HG02852 (cell line): ENCODE results near the gene THUMPD2.

Source experiments
- ATAC-seq: cut with Tn5 transposase; IDR thresholded peaks from one replicate; pipeline ENCODE4 v1.9.1; 2021; ENCODE audit warnings: mild to moderate bottlenecking, moderate library complexity; ENCODE audit not compliant: unreplicated experiment

THUMPD2 gene

DNA sequence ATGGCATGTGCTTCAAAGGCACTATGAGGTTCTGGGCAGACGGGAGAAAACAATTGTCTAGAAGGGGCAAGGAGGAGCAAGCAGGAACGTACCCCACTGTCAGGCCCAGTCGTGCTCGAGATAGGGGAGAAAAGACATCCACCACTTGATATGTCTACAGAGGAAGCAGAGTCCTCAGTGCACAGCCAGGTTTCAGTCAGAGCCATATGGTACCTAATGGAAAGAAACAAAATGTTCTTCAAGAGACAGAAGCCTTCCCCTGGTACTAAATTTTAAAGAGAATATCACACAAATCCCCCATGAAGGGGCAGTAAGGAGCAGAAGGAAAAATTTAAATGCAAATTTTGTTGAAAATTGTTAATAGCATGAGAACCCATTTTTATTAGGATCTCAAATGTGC is 21.9 kb downstream of the THUMPD2 start:
- ATAC-seq, result no peak

DNA sequence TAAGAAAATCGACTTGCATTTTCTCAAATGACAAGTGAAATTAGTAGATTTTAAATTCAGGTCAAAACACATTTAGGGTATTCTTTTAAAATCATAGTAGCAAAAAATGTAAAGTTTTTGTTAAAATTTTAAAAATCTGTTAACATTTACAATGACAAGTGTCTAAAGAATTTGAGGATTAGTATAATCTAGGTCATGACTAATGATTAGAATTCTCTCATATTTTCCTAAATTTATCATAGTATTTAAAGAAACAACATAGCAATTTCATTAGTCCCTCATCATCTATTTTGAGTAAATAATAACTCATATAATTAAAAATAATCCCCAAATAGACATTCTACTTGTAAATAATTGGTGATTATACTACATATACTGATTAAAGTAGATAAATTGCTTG is 23.6 kb downstream of the THUMPD2 start:
- ATAC-seq, result no peak

DNA sequence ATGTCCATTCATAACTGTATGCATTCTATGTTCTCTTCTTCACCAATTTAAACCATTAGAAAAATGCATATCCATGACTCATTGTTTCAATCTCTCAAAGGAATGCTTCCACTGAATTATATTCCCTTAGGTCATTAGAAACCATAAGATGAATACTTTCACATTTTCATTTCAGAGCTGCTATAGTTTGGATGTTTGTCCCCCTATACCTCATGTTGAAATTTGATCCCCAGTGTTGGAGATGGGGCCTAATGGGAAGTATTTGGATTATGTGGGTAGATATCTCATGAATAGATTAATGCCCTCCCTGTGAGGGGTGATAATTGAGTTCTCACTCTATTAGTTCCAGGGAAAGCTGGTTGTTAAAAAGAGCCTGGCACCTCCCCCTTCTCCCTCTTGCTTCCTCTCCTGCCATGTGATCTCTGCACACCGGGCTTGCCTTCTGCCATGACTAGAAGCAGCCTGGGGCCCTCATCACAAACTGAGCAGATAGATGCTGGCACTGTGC is 35.7 kb downstream of the THUMPD2 start:
- ATAC-seq, result no peak

DNA sequence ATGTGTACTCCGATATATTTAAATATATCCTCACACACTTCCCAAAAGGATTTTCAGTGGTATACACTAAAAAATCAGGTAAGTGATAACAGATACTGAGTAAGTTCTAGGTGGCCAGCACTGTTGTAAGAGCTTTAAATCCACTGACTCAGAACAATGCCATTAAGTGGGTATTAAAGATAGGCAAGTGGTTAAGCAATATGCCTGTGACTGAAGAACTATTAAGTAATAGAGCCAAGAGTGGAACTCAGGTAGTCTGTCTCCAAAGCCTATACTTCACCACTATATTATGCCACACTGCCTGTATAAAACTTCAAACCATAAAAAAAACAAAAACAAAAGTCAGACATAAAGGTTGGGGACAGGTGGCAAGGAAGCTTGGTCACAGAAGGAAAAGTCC is 37.2 kb downstream of the THUMPD2 start:
- ATAC-seq, result no peak

DNA sequence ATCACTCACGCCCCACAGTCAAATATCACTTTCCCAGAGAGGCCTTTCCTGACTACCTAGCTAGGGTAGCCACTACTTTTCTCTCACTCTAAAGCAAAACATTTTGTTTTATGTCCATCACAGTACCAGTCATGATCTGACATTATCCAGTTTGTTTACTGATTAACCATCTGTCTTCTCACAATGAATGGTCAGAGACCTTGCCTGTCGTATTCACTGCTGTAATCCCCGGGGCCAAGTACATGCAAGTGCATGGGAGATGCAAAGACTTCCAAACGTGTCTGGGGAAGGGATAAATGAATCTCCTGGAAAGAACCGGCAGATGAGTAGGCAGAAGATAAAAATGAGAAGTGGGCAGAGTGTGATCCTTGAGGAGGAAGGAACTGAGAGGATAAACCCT is 39.7 kb downstream of the THUMPD2 start:
- no peak for ATAC-seq

DNA sequence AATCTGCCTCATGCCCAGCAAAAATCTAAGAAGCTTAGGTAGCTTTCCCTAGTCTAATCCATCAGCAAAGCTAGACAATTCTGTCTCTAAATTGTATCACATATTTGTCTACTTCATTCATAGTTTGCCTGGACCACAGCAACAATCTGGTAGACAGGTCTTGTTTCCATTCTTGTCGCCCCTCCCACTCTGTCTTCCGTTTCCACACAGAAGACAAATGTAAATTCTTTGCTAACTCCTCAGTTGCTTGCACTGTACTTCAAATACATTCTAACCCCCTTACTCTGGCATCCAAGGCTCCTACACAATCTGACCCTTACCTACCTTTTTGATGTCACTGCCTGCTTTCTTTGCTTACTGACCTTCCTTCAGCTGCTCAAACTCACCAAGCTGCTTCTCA is 40.1 kb downstream of the THUMPD2 start:
- no peak for ATAC-seq

DNA sequence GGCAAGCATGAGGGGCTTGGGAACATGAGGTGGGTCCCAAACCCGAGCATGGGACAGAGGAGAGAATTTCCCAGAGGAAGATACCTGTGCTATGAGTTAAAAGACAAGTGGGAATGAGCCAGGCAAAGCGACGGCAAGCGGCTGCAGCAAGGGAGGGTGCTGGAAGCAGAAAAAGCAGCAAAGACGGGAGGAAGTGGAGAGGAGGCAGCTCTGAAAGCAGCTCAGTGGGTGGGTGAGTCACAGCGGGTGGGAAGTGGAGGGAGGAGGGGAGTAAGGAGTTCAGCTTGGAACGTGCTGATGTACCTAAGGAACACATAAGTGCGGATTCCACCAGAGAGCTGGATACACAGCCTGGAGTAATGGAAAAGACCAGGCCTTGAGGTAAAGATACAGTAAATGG is 41.4 kb downstream of the THUMPD2 start:
- ATAC-seq, result no peak

DNA sequence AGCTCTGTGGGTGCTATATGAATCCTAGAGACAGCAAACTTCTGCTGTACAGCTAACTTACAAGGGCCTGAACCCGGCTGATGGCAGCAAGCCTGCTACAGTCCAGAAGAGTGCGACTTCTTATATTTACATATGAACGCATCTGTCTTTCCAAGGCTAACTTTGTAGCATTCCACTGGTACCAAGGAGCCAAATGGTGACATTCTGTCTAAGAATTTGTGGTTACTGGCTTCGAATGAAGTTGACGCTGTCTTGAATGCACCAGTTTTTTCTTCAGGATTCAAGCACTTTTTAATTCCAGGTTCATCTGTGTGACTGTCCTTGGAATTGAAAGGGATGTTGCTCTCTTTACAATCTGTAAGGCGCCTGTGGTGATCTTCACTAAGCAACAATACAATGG is 42.4 kb downstream of the THUMPD2 start:
- ATAC-seq, result no peak

DNA sequence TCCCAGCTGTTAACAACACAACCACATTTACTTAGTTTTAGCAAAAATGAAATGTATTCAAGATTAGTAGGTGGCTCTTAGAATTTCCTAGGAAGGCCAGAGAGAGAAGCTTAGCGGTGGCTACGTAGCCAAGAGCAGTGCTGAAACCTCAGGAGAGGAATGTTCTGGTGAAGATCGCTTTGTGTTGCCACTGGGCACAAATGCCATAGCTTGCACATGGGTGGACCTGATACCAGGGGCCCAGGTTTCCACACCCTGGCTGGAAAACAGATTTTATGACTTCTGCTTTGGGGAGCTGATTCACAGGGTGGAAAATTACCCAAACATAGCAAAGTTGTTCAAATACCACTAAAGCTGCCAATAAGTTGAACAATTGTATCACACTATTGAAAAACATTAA is 43.4 kb downstream of the THUMPD2 start:
- no peak for ATAC-seq

DNA sequence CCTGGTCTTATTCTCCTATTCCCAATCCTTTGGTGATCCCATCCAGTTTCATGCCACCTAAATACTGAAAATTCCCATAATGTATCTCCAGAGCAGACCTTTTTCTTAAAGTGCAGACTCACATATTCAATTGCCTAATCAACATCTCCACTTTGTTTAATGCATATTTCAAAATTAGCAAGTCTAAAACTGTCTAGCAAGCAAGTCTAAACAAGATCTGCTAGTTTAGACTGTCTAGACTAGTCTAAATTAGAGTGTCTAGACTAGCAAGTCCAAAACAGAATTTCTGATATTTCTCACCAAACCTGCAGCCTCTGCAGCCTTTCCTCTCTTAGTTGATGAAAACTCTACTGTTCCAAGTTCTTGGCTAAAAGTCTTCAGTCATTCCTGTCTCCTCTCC is 44.6 kb downstream of the THUMPD2 start:
- no peak for ATAC-seq

DNA sequence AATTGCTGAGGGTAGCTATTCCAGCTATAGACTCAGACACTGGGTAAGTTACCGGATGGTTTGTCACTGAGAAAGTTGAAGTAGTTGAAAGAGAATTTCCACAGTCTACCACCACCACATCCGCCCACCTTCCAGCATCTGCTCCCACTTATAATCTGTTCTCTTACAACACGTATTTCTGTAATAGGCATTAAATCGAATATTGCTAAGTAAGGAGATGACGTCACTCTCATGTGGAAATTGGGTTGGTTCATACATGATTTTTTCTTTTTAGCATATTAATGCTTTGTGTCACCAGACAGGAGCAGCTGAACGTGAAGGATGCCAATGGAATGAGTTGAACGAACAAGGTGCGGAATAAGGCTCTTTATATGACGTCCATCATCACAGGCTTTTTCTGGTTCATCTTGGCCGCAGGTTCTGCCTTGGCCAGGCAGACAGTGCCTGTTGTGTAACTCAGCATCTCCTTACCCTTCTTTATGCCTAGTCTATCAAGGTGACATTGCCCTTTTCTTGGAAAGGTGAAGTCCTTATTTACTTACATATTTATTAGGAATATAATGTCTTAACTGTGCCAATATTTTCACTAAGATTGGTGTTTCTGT is 45.9 kb downstream of the THUMPD2 start:
- ATAC-seq, result no peak

DNA sequence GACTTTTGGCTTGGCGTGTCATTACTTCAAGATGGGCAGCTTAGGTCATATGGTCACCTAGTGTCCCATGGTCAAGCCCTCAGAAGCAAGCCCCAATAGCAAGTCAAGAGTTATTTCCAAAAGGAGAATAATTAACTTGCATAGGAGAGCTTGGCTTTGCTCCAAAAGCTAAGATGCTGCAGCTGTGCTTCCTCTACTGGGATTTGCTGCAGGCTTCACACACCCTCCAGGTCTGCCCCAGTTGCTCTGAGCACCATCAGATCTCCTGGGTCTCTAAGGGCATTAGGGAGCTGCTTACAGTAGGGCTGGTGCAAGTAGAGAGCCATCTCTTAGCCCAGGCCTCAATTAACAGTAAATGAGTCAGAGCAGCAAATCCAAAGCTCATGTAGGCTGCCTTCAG is 46.6 kb downstream of the THUMPD2 start:
- no peak for ATAC-seq

DNA sequence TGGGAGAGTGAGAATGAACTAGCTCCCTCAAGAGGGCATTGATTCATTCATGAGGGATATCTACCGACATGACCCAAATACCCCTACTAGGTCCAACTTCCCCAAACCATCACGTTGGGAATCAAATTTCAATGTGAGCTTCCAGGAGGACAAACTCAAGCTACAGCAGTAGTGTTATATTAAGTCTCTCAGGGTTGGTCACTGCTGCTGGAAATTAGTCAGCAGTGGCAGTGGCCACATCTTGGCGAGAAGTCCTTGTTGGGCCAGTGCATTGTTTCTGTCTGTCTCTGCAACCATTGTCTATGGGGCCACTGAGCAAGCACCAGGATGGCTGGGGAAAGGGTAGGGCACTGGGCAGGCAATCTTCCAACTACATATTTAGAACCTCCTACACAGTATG is 47.5 kb downstream of the THUMPD2 start:
- no peak for ATAC-seq

DNA sequence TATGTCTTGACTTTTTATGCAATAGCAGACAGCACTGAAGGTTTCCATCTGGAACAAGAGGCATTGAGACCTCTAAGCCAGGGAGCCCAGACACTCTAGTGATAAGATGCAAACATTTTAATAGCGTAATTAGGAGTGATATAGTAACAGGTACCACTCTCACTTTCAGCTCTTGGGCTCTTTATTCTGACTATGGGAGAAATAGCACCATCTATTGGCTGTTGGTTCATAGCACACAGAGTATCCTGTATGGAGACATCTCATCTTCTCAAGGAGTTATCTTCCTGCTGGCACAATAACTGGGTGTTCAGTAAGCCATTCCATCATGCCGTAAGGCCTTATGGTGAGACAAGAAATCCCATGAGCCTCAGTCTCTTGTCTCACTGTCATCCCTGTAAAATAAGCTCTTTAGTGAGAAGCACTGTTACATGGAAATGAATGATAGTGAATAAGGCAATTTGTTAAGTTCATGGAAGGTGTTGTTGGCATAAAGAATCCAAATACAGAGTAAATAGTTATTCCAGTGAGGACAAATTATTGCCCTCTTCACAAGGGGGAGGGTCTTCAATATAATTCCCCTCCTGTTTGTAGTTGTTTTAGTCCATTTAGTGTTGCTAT is 48.3 kb downstream of the THUMPD2 start:
- peak; percentile 45 for ATAC-seq

DNA sequence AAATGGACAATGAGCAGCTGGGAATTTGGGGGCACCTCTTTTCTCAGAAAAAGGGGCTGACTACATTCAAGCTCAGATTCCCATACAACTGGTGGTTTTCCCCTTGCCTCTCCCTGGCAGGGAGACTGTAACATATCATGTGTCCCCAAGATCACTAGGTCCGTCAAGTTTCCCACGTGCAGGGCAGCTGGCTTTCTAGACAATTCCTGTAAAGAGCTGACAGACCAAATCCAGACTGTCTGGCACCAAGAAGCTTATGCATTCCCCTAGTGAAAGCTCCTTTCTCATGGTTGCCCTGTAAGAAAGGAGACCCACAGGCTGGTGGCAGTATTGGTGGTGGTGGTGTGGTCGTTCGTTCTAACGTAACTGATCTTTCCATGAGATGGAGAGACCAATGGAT is 48.8 kb downstream of the THUMPD2 start:
- ATAC-seq, result no peak

DNA sequence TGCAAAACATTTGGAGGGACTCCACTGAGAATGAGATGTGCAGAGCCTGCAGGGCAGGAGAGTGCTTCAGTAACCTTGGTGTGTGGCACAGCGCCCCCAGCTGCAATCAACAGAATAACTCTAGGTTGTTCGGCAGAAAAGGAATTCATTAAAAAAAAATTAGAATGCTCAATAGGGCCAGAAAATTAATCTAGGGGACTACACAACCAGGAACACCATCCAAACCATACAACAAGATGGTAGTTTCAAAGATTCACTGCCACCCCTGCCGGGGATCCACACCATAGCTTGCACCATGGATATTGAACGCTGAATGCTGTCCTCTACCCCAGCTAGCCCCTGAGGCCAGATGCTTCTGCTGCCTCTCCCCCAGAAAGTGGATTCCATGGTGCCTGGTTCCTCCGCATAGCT is 50.1 kb downstream of the THUMPD2 start:
- no peak for ATAC-seq

DNA sequence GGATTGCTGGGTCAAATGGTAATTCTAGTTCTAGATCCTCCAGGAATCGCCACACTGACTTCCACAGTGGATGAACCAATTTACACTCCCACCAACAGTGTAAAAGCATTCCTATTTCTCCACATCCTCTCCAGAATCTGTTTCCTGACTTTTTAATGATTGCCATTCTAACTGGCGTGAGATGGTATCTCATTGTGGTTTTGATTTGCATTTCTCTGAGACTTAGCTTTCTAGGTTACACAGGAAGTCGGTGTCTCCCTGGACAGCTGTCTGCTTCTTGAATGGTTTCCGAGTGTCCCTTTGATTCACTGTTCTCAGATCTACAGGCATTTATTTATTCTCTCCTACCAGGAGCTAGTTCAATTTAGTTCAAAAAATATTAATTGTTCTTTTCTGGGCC is 51.0 kb downstream of the THUMPD2 start:
- ATAC-seq, result peak; percentile 42

DNA sequence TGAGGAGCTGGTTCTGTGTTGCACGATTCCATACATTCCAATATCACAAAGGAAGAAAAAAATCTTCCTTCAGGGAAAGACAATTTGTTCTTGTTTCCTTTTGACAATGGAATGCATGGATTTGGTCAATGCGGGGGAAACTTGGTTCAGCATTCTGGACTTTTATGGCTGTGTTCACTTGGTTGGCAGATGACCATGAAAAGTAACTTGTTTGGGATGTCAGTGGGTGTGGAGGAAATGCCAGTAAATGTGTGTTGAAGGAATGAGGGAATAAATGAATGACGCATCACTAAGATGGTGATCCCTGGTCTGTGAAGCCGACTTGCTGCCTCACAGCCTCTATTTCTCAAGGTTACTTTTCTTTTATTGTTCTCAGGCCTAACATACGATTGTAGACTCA is 53.7 kb downstream of the THUMPD2 start:
- ATAC-seq, result no peak

DNA sequence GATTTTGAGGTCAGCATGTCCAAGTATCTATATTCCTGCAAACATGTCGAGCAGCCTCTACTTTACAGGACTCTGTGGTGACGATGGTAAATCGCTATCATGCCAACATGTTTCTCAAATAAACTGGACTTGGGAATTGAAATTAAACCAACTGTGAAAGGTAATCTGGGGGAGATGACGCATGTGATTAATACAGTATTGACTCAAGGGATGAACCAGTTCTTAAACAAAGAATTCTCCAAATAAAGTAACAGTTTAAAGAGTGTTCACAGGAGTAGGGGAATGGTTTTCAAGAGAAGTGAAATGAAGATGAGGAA is 54.3 kb downstream of the THUMPD2 start:
- ATAC-seq, result no peak

DNA sequence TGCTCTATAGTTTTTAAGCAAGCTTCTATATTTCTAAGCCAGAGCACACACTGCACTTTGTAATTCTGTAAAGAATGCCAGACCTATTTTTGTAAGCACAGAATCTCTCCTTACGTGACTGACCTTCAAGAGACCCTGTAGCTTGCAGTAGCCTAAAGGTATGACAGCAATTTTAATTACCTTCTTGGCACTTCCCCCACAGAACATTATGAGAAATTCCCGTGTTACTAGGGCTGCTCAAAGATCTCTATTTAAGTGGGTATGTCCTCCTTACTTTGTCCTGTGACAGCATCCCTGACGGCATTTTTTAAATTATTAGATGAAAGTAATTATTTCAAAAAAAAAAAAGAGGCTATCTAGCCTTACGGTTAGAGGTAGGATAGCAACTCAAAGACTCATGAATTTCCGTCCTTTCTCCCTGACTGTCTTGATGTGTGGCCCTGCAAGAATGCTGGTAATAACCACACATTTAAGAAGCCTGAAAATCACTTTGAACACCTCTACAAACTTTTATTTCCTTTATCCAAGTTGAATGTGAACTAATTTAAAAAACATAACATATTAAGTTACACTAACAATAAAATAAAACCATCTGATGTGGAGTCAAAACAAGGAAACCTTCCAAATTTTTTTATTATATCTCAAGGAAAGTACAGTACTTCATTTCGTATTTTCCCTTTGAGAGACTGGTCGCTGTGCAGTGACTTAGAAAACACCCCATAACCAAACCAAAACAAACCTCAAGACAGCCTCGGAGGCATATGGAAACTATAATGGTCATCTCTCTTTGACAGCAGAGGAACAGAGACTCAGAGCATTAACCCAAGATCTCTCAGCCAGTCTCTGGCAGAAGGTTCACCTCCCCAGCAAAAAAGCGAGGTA is 54.9 kb downstream of the THUMPD2 start:
- no peak for ATAC-seq

DNA sequence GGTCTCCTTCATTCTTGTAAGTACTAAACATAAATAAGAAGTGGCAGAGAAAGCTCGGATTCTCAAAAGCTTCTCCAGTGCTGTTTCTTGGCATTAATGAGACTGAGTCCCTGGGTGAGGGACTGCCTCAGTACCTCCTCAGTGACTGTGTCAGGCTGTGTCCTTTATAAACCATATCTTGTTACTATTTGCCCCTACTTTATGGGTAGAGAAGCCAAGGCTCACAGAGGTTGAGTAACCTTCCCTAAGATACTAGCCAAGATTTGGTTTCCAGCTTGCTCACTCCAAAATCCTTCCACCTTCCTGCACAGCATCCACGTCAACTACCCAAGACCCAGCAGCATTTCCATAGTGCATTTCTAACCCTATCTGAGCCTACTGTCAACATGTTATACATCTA is 55.6 kb downstream of the THUMPD2 start:
- ATAC-seq, result no peak

DNA sequence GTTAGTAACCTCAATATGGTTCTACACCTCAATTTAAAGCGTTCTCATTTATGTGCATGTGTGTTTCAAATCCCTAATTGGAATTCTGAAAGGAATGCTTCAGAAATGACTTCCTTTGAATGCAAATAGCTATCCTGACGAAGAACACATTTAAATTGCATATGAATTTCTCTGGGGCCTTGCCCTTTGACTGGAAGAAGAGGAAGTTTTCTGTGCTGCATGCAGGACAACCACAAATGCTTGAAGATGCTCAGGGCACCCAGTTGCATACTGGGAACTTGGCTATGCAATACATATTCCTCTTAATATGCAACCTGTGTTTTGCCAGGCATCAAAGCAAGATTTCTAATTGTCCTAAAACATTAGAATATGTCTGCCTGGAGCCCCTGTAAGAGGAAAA is 58.1 kb downstream of the THUMPD2 start:
- no peak for ATAC-seq
